B cell (primary cell): ENCODE measurements around the gene TYW1B. TPM values are rescaled to one million over a fixed set of nuclear protein-coding genes. Genes with fewer than 3 reads are reported as not detected.
"Not testable (repeated sequence)": the region's sequence is repeated elsewhere in the genome, so short reads cannot be mapped to it uniquely, and the experiment has no call there.

Experiments
- ATAC-seq: fragments of 200-7000 bp; cut with Tn5 transposase; one replicate; pipeline ENCODE4 v1.10.0; 2021; ENCODE audit warnings: low read depth, mild to moderate bottlenecking, moderate number of reproducible peaks, moderate library complexity
- CTCF ChIA-PET: fragments of 350-600 bp; sonication (Branson Sonifier 250); formaldehyde crosslinking; loops from one replicate; lab custom pipeline; 2021; ENCODE audit warnings: antibody characterized with exemption, inconsistent platforms; lab: Charles Lee
- POLR2A ChIA-PET: fragments of 350-600 bp; sonication (Branson Sonifier 250); formaldehyde crosslinking; loops from one replicate; lab custom pipeline; 2021; ENCODE audit warnings: antibody characterized with exemption; lab: Charles Lee
- DNase-seq: peaks from one replicate; pipeline ENCODE4 v3.0.0; 2013
- H2AFZ ChIP-seq: 2 replicates; pipeline ENCODE4 v1.6.1; 2012; ENCODE audit warnings: mild to moderate bottlenecking, low read depth, low read length; ENCODE audit not compliant: insufficient read depth, poor library complexity, severe bottlenecking
- H3K27ac ChIP-seq, 2 donors: 1 replicate in 1 of 2; 2 replicates in 1 of 2; pipeline ENCODE4 v1.5.1; 2012 to 2013; ENCODE audit warnings: low read length in 2 of 2, mild to moderate bottlenecking in 2 of 2, moderate library complexity in 1 of 2
- H3K27me3 ChIP-seq, 4 experiments: fragments of 200-600 bp in 1 of 4; sonication (generic) in 1 of 4; replicated peaks in 1 of 4; 1 replicate in 2 of 4; 2 replicates in 2 of 4; pipeline versions ENCODE4 v1.6.1 to v1.7.0; 2013 to 2016; ENCODE audit warnings: low read length in 3 of 4, mild to moderate bottlenecking in 2 of 4, mixed read lengths in 1 of 4, moderate library complexity in 1 of 4; ENCODE audit not compliant: insufficient read depth in 4 of 4, control insufficient read depth in 3 of 4; ENCODE audit errors: control extremely low read depth in 1 of 4
- H3K36me3 ChIP-seq, 2 experiments: replicated peaks in 1 of 2; 1 replicate in 1 of 2; 2 replicates in 1 of 2; pipeline versions ENCODE4 v1.6.1 to v1.7.1; 2013; ENCODE audit warnings: low read length in 1 of 2; ENCODE audit not compliant: insufficient read depth in 2 of 2, control insufficient read depth in 1 of 2; ENCODE audit errors: control extremely low read depth in 1 of 2, extremely low read depth in 1 of 2
- H3K4me1 ChIP-seq, 2 donors: fragments of 200-600 bp in 1 of 2; sonication (generic) in 1 of 2; 1 replicate in 1 of 2; 2 replicates in 1 of 2; pipeline versions ENCODE4 v1.5.1 to v1.6.1; 2013 to 2017; ENCODE audit warnings: low read length in 2 of 2; ENCODE audit not compliant: control insufficient read depth in 2 of 2, insufficient read depth in 2 of 2
- H3K4me2 ChIP-seq: replicated peaks from 2 replicates; pipeline ENCODE3; 2012; ENCODE audit warnings: mild to moderate bottlenecking, low read depth, low read length; ENCODE audit not compliant: poor library complexity, severe bottlenecking
- H3K4me3 ChIP-seq, 5 experiments: fragments of 200-600 bp in 1 of 5; sonication (generic) in 1 of 5; 1 replicate in 3 of 5; 2 replicates in 2 of 5; pipeline versions ENCODE4 v1.5.1 to v1.7.0; 2011 to 2016; ENCODE audit warnings: low read length in 4 of 5, mild to moderate bottlenecking in 4 of 5, low read depth in 2 of 5, control low read depth in 1 of 5, moderate library complexity in 1 of 5; ENCODE audit not compliant: insufficient read depth in 1 of 5; ENCODE audit errors: control extremely low read depth in 1 of 5, extremely low read depth in 1 of 5
- H3K79me2 ChIP-seq: fragments of 200-600 bp; sonication (generic); one replicate; pipeline ENCODE4 v1.6.0; 2016; ENCODE audit warnings: low read length; ENCODE audit not compliant: control insufficient read depth, insufficient read depth
- H3K9ac ChIP-seq: fragments of 200-600 bp; sonication (generic); 2 replicates; pipeline ENCODE4 v1.6.1; 2017; ENCODE audit warnings: mild to moderate bottlenecking, low read length, moderate library complexity
- H3K9me3 ChIP-seq, 3 donors: one replicate each; pipeline versions ENCODE4 v1.6.1 to v1.7.1; 2013; ENCODE audit warnings: low read length in 2 of 3; ENCODE audit not compliant: control insufficient read depth in 2 of 3, insufficient read depth in 1 of 3; ENCODE audit errors: control extremely low read depth in 1 of 3
- H4K20me1 ChIP-seq: 2 replicates; pipeline ENCODE4 v1.6.0; 2012; ENCODE audit warnings: mild to moderate bottlenecking, low read length; ENCODE audit not compliant: insufficient read depth, control insufficient read depth, poor library complexity, severe bottlenecking
- H3K27ac Mint-ChIP-seq: one replicate; pipeline ENCODE4 v1.8.0; 2021; ENCODE audit warnings: mixed read lengths
- H3K27me3 Mint-ChIP-seq: one replicate; pipeline ENCODE4 v1.8.0; 2021; ENCODE audit warnings: mixed read lengths
- H3K4me1 Mint-ChIP-seq: one replicate; pipeline ENCODE4 v1.8.0; 2021; ENCODE audit warnings: mixed read lengths
- H3K4me3 Mint-ChIP-seq: one replicate; pipeline ENCODE4 v1.8.0; 2021; ENCODE audit warnings: mixed read lengths
- H3K9me3 Mint-ChIP-seq: one replicate; pipeline ENCODE4 v1.8.0; 2022; ENCODE audit warnings: mixed read lengths; ENCODE audit not compliant: insufficient read depth
- WGBS: methylation state at CpG from one replicate; pipeline ENCODE4 v1.1.5; 2013; ENCODE audit warnings: missing lambda C conversion rate; ENCODE audit not compliant: insufficient coverage; 5-methylcytosine and 5-hydroxymethylcytosine counted together
- intact Hi-C: fragments of 100-400 bp; cut with micrococcal nuclease; formaldehyde crosslinking; loops from one replicate; pipeline ENCODE4 v1.10.0; 2022
- polyA plus RNA-seq: library from polyadenylated mRNA; depleted of rRNA; stranded (reverse); fragments of >200 nt; gene quantifications from 2 replicates; pipeline ENCODE4 v1.2.3, GENCODE V29; 2012
- total RNA-seq, 2 donors: library from RNA; stranded (reverse); fragments of 120-200 nt in 1 of 2; gene quantifications; 1 replicate in 1 of 2; 2 replicates in 1 of 2; pipeline versions ENCODE4 v1.2.3 to v1.2.4, GENCODE V29; 2013 to 2022

The TYW1B gene
- total and polyA plus RNA-seq, 2 donors (not counting 1 experiment from before 2014, with no cell fraction given), result 4.4 to 9.4 TPM

GRCh38 chr7:72641485-72642248 lies 186.3 kb downstream of the TYW1B start:
- no CpG with 5 or more reads among the region's 5 CpGs for WGBS
- H3K79me2 ChIP-seq, H3K4me1 ChIP-seq, CTCF ChIA-PET, H3K4me3 ChIP-seq, H3K4me1 Mint-ChIP-seq, H3K27me3 Mint-ChIP-seq, H2AFZ ChIP-seq, H3K27me3 ChIP-seq, H3K4me3 Mint-ChIP-seq, intact Hi-C loops, POLR2A ChIA-PET, ATAC-seq, H4K20me1 ChIP-seq, H3K4me2 ChIP-seq, H3K27ac ChIP-seq, DNase-seq, H3K9me3 Mint-ChIP-seq, H3K9ac ChIP-seq, H3K27ac Mint-ChIP-seq, H3K36me3 ChIP-seq, H3K9me3 ChIP-seq: not testable (repeated sequence)

GRCh38 chr7:72640740-72641139 lies 187.3 kb downstream of the TYW1B start:
- ATAC-seq, H3K4me3 Mint-ChIP-seq, H3K27me3 Mint-ChIP-seq, H3K4me1 ChIP-seq, H3K9me3 Mint-ChIP-seq, intact Hi-C loops, POLR2A ChIA-PET, H3K4me1 Mint-ChIP-seq, DNase-seq, H3K79me2 ChIP-seq, H3K27me3 ChIP-seq, H3K9ac ChIP-seq, H3K27ac Mint-ChIP-seq, CTCF ChIA-PET, H2AFZ ChIP-seq, H3K4me3 ChIP-seq, H4K20me1 ChIP-seq, H3K4me2 ChIP-seq, H3K9me3 ChIP-seq, H3K27ac ChIP-seq, H3K36me3 ChIP-seq: not testable (repeated sequence)
- WGBS, result 100% methylated on average over 1 of the region's 2 CpGs

- H3K79me2 ChIP-seq, H3K9me3 Mint-ChIP-seq, DNase-seq, H3K9ac ChIP-seq, H3K4me1 Mint-ChIP-seq, H3K4me1 ChIP-seq, POLR2A ChIA-PET, intact Hi-C loops, H3K27ac ChIP-seq, H2AFZ ChIP-seq, H3K27me3 ChIP-seq, H4K20me1 ChIP-seq, H3K27me3 Mint-ChIP-seq, H3K4me2 ChIP-seq, H3K9me3 ChIP-seq, ATAC-seq, H3K27ac Mint-ChIP-seq, H3K4me3 Mint-ChIP-seq, H3K36me3 ChIP-seq, CTCF ChIA-PET, H3K4me3 ChIP-seq: not testable (repeated sequence)
- 20% methylated on average over 1 of the region's 8 CpGs for WGBS
These were observed 192.6 kb downstream of the TYW1B start for GRCh38 chr7:72635273-72635908.

- POLR2A ChIA-PET, H3K4me3 Mint-ChIP-seq, H3K4me2 ChIP-seq, H4K20me1 ChIP-seq, H3K36me3 ChIP-seq, ATAC-seq, DNase-seq, H3K27me3 Mint-ChIP-seq, H3K27ac Mint-ChIP-seq, H3K27ac ChIP-seq, H2AFZ ChIP-seq, H3K9me3 Mint-ChIP-seq, H3K9ac ChIP-seq, H3K27me3 ChIP-seq, H3K4me1 Mint-ChIP-seq, CTCF ChIA-PET, H3K4me3 ChIP-seq, intact Hi-C loops, H3K4me1 ChIP-seq, H3K79me2 ChIP-seq, H3K9me3 ChIP-seq: not testable (repeated sequence)
- WGBS, result no CpG with 5 or more reads among the region's 1 CpG
These were observed 195.2 kb downstream of the TYW1B start for GRCh38 chr7:72632765-72633292.
